Skin of body (tissue), 2 donors: Measurements from ENCODE around the gene TSKU. TPM values are rescaled to one million over a fixed set of nuclear protein-coding genes. Genes with fewer than 3 reads are reported as not detected.
"Not testable (repeated sequence)": the region's sequence is repeated elsewhere in the genome, so short reads cannot be mapped to it uniquely, and the experiment has no call there.

Experiments used
- DNase-seq: peaks from one replicate; lab custom pipeline; 2025; lab: John Stamatoyannopoulos, UW
- total RNA-seq: library from RNA; depleted of rRNA; stranded (reverse); fragments of >200 nt; gene quantifications from one replicate; pipeline ENCODE4 v1.2.3, GENCODE V29; 2014

Gene TSKU
- total RNA-seq, 1 donor from 2014 or later: 19.9 TPM

GRCh38 chr11:76787911-76788596 is 4.9 kb downstream of the TSKU start:
- DNase-seq: no peak

GRCh38 chr11:76788661-76789442 is 5.7 kb downstream of the TSKU start:
- DNase-seq: no peak

GRCh38 chr11:76789443-76789719 is 6.2 kb downstream of the TSKU start:
- no peak for DNase-seq

GRCh38 chr11:76790251-76790650 is 7.1 kb downstream of the TSKU start:
- DNase-seq: no peak

- DNase-seq: not testable (repeated sequence)
These were observed 8.0 kb downstream of the TSKU start for GRCh38 chr11:76791002-76791770.

- DNase-seq: no peak
These were observed 8.7 kb downstream of the TSKU start for GRCh38 chr11:76791861-76792260.

GRCh38 chr11:76792505-76793264 is 9.5 kb downstream of the TSKU start:
- DNase-seq: no peak

GRCh38 chr11:76793391-76794291 is 10.5 kb downstream of the TSKU start:
- no peak for DNase-seq

GRCh38 chr11:76794371-76795289 is 11.5 kb downstream of the TSKU start:
- no peak for DNase-seq

GRCh38 chr11:76795290-76795935 is 12.3 kb downstream of the TSKU start:
- DNase-seq: no peak

- no peak for DNase-seq
These were observed 12.8 kb downstream of the TSKU start for GRCh38 chr11:76795936-76796441.

- DNase-seq: no peak
These were observed 13.5 kb downstream of the TSKU start for GRCh38 chr11:76796511-76797198.

- DNase-seq: no peak
These were observed 14.4 kb downstream of the TSKU start for GRCh38 chr11:76797341-76798201.

GRCh38 chr11:76798202-76798581 is 15.0 kb downstream of the TSKU start:
- DNase-seq: no peak

- no peak for DNase-seq
These were observed 15.5 kb downstream of the TSKU start for GRCh38 chr11:76798671-76799065.

- DNase-seq: peak; percentile 44
These were observed 16.1 kb downstream of the TSKU start for GRCh38 chr11:76799066-76799804.
